K562 (cell line): Measurements from ENCODE around the gene QKI. TPM values are rescaled to one million over a fixed set of nuclear protein-coding genes. Genes with fewer than 3 reads are reported as not detected.
A peak's percentile ranks its signal among the peaks of the same experiment; 100 is the strongest.

ENCODE experiments used
- ARID1B ChIP-seq: fragments of 450-650 bp; IDR thresholded peaks from 2 replicates; pipeline ENCODE4 v1.6.1; 2016; ENCODE audit warnings: antibody characterized with exemption, mild to moderate bottlenecking, inconsistent platforms
- BHLHE40 ChIP-seq: IDR thresholded peaks from 2 replicates; pipeline ENCODE4 v1.6.1; 2011; ENCODE audit warnings: low read length, improper control_type of control experiment
- CREBBP ChIP-seq: IDR thresholded peaks from one replicate; pipeline ENCODE4 v1.6.1; 2012; ENCODE audit warnings: low read depth, mild to moderate bottlenecking, control low read depth, inconsistent platforms, low read length
- FOXK2 ChIP-seq, 2 experiments: fragments of 450-650 bp; IDR thresholded peaks in 1 of 2; conservative IDR thresholded peaks in 1 of 2; 2 replicates each; pipeline ENCODE4 v1.6.1; 2016; ENCODE audit warnings: low read depth in 2 of 2, mild to moderate bottlenecking in 1 of 2
- PHTF2 ChIP-seq: fragments of 250-450 bp; sonication (Bioruptor Pico); IDR thresholded peaks from 2 replicates; pipeline ENCODE4 v1.5.0; 2021; ENCODE audit warnings: mild to moderate bottlenecking
- POLR3A ChIP-seq: IDR thresholded peaks from 2 replicates; pipeline ENCODE4 v1.6.1; 2011; ENCODE audit warnings: borderline replicate concordance, mild to moderate bottlenecking, moderate library complexity; ENCODE audit not compliant: insufficient read length, insufficient read depth; ENCODE audit errors: extremely low read depth
- REST ChIP-seq, 2 experiments: fragments of 450-650 bp; formaldehyde crosslinking in 1 of 2; IDR thresholded peaks; 2 replicates each; pipeline versions ENCODE4 v1.4.0 to v1.6.1; 2014 to 2020; ENCODE audit warnings: mild to moderate bottlenecking in 2 of 2, borderline replicate concordance in 1 of 2, low read depth in 1 of 2
- STAT5A ChIP-seq: IDR thresholded peaks from 2 replicates; pipeline ENCODE4 v1.6.1; 2012; ENCODE audit warnings: low read length, inconsistent platforms, borderline replicate concordance
- ZNF263 ChIP-seq: sonication (generic); formaldehyde crosslinking; IDR thresholded peaks from 2 replicates; pipeline ENCODE4 v1.8.0; 2022; ENCODE audit warnings: mild to moderate bottlenecking, missing genetic modification reagents, borderline replicate concordance
- ZNF3 ChIP-seq: fragments of 250-450 bp; sonication (Bioruptor Pico); IDR thresholded peaks from 2 replicates; pipeline ENCODE4 v1.5.0; 2021; ENCODE audit warnings: mild to moderate bottlenecking, moderate library complexity
- ZNF41 ChIP-seq: fragments of 250-450 bp; sonication (Bioruptor Pico); conservative IDR thresholded peaks from 2 replicates; pipeline ENCODE4 v1.4.0; 2020; ENCODE audit warnings: mild to moderate bottlenecking
- polyA plus RNA-seq, 8 experiments: library from polyadenylated mRNA; depleted of rRNA in 4 of 8; stranded (reverse) in 5 of 8; unstranded in 3 of 8; fragments of >200 nt; fragmentation: Nextera tagmentation in 2 of 8; fragmentation: Illumina TruSeq in 1 of 8; extraction: Ambion mirVana in 2 of 8; extraction: Trizol in 1 of 8; gene quantifications; 2 replicates each; pipeline versions ENCODE4 v1.2.1 to v1.2.3, GENCODE V29; 2011 to 2014; ENCODE audit warnings: inconsistent platforms in 1 of 8, missing spikeins in 1 of 8
- total RNA-seq, 7 experiments: library from RNA; depleted of rRNA in 6 of 7; stranded (reverse); fragments of >200 nt in 6 of 7; fragmentation: Illumina TruSeq in 2 of 7; extraction: Trizol in 2 of 7; gene quantifications; 2 replicates each; pipeline versions ENCODE4 v1.2.1 to v1.2.3, GENCODE V29; 2011 to 2021; ENCODE audit warnings: low replicate concordance in 1 of 7
- TF ChIP-seq, protein P1 (sequence below): fragments of 450-650 bp; IDR thresholded peaks from 2 replicates; pipeline ENCODE4 v1.6.1; 2017; ENCODE audit warnings: antibody characterized with exemption, mild to moderate bottlenecking
- TF ChIP-seq, protein P2 (sequence below): fragments of 450-650 bp; formaldehyde crosslinking; conservative IDR thresholded peaks from 2 replicates; pipeline ENCODE4 v1.4.0; 2022; ENCODE audit warnings: mild to moderate bottlenecking, missing genetic modification characterization

The QKI gene
- total and polyA plus RNA-seq, 9 of the 15 experiments (the other 6 are each of a cell fraction or from before 2014, with no cell fraction given), result 20.4 to 215 (median 123) TPM

DNA sequence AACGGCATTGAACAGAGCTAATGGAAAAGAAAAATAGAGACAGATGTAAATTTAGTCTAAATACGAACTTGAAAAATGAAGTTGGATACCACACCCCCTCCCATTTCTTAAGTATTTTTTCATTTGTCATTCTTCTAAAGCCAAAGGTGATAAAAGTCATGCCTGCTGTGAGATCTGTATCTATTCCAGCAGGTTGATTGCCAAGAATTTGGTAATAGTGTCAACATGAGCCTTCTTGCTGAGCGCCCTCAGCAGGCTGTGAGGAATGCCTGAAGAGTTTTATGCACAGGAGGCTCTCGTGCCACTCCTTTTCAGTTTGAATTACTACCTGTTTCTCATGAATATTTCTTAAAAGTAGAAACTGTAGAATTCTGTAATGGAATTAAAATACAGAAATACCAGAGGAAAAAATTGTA, 165.4 kb downstream of the QKI start (continued):
- TF ChIP-seq, protein P1, sequence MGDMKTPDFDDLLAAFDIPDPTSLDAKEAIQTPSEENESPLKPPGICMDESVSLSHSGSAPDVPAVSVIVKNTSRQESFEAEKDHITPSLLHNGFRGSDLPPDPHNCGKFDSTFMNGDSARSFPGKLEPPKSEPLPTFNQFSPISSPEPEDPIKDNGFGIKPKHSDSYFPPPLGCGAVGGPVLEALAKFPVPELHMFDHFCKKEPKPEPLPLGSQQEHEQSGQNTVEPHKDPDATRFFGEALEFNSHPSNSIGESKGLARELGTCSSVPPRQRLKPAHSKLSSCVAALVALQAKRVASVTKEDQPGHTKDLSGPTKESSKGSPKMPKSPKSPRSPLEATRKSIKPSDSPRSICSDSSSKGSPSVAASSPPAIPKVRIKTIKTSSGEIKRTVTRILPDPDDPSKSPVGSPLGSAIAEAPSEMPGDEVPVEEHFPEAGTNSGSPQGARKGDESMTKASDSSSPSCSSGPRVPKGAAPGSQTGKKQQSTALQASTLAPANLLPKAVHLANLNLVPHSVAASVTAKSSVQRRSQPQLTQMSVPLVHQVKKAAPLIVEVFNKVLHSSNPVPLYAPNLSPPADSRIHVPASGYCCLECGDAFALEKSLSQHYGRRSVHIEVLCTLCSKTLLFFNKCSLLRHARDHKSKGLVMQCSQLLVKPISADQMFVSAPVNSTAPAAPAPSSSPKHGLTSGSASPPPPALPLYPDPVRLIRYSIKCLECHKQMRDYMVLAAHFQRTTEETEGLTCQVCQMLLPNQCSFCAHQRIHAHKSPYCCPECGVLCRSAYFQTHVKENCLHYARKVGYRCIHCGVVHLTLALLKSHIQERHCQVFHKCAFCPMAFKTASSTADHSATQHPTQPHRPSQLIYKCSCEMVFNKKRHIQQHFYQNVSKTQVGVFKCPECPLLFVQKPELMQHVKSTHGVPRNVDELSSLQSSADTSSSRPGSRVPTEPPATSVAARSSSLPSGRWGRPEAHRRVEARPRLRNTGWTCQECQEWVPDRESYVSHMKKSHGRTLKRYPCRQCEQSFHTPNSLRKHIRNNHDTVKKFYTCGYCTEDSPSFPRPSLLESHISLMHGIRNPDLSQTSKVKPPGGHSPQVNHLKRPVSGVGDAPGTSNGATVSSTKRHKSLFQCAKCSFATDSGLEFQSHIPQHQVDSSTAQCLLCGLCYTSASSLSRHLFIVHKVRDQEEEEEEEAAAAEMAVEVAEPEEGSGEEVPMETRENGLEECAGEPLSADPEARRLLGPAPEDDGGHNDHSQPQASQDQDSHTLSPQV, result peak; percentile 47; the same call in 1 of the 2 replicates
- 0 out of 2 replicates have a peak, but pooled peaks have one; percentile 26 for TF ChIP-seq ZNF41 (CRISPR knock-in tag)
- TF ChIP-seq PHTF2 (CRISPR knock-in tag), result no peak
- TF ChIP-seq ZNF263 (CRISPR knock-in tag), result no peak
- peak; percentile 14; the same call in 1 of the 2 replicates for TF ChIP-seq STAT5A
- TF ChIP-seq POLR3A, result no peak
- TF ChIP-seq BHLHE40, result peak; percentile 52
- TF ChIP-seq, protein P2, sequence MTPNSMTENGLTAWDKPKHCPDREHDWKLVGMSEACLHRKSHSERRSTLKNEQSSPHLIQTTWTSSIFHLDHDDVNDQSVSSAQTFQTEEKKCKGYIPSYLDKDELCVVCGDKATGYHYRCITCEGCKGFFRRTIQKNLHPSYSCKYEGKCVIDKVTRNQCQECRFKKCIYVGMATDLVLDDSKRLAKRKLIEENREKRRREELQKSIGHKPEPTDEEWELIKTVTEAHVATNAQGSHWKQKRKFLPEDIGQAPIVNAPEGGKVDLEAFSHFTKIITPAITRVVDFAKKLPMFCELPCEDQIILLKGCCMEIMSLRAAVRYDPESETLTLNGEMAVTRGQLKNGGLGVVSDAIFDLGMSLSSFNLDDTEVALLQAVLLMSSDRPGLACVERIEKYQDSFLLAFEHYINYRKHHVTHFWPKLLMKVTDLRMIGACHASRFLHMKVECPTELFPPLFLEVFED (CRISPR knock-in tag), result 0 out of 2 replicates have a peak, but pooled peaks have one; percentile 54
- TF ChIP-seq ARID1B, result peak; percentile 55
- TF ChIP-seq CREBBP, result no peak
- peak; percentile 27 for TF ChIP-seq REST (IDR thresholded peaks at IDR 0.05; ENCODE audit: borderline replicate concordance)
- TF ChIP-seq REST (CRISPR knock-in tag; IDR thresholded peaks at IDR 0.05; ENCODE audit: low read depth), result no peak
- TF ChIP-seq FOXK2 (conservative IDR thresholded peaks at IDR 0.05 in 1 of 2, IDR thresholded peaks at IDR 0.05 in 1 of 2; ENCODE audit: low read depth in 2 of 2), result peak; percentile 42 to 64; a peak in 2 of 4 replicates
- no peak for TF ChIP-seq ZNF3 (CRISPR knock-in tag)
